HepG2 (cell line): ENCODE results near the gene PAQR6. TPM values are rescaled to one million over a fixed set of nuclear protein-coding genes. Genes with fewer than 3 reads are reported as not detected.

ENCODE experiments used
- ATAC-seq: fragments of 200-7000 bp; cut with Tn5 transposase; 3 replicates; pipeline ENCODE4 v1.9.1; 2020; ENCODE audit warnings: mild to moderate bottlenecking, moderate library complexity
- BruUV-seq: library from RNA; stranded (reverse); fragments of 400-500 nt; replicated peaks from 2 replicates; lab custom pipeline; 2021; lab: Mats Ljungman, UMichigan
- CTCF ChIA-PET: fragments of 300-600 bp; formaldehyde crosslinking; extraction: SDS; loops from one replicate; lab custom pipeline; 2021; ENCODE audit warnings: low total read pairs, inconsistent platforms, low intra/inter-chr PET ratio; lab: Yijun Ruan, JAX
- POLR2A ChIA-PET: fragments of 350-600 bp; sonication (Branson Sonifier 250); formaldehyde crosslinking; loops from one replicate; lab custom pipeline; 2020; ENCODE audit warnings: antibody characterized with exemption, inconsistent platforms; lab: Yijun Ruan, JAX
- DNase-seq: peaks from one replicate; pipeline ENCODE4 v3.0.0-alpha.2; 2015; ENCODE audit warnings: low spot score
- FAIRE-seq: peaks from 3 replicates; lab custom pipeline; 2011; peaks lifted over from hg19 to GRCh38; lab: Jason Lieb, UNC
- H2AFZ ChIP-seq: one replicate; pipeline ENCODE4 v1.6.1; 2011; ENCODE audit warnings: low read length, inconsistent platforms
- H3K27ac ChIP-seq: fragments of 300-600 bp; 3 replicates; pipeline ENCODE4 v1.8.0; 2011; ENCODE audit warnings: mixed run types, mild to moderate bottlenecking, mixed read lengths, low read length, inconsistent platforms; ENCODE audit not compliant: insufficient read depth; ENCODE audit errors: extremely low read length
- H3K27me3 ChIP-seq, 2 experiments: fragments of 200-600 bp in 1 of 2; 2 replicates in 1 of 2; 3 replicates in 1 of 2; pipeline versions ENCODE4 v1.6.0 to v1.8.0; 2011; ENCODE audit warnings: low read length in 2 of 2, mild to moderate bottlenecking in 2 of 2, moderate library complexity in 2 of 2, inconsistent platforms in 1 of 2; ENCODE audit not compliant: insufficient read depth in 2 of 2, control insufficient read depth in 1 of 2
- H3K36me3 ChIP-seq, 2 experiments: fragments of 200-600 bp in 1 of 2; replicated peaks in 1 of 2; 2 replicates in 1 of 2; 3 replicates in 1 of 2; pipeline versions ENCODE4 v1.5.1 to v1.8.0; 2011; ENCODE audit warnings: low read length in 2 of 2, inconsistent platforms in 1 of 2; ENCODE audit not compliant: insufficient read depth in 2 of 2, control insufficient read depth in 1 of 2
- H3K4me1 ChIP-seq: 2 replicates; pipeline ENCODE4 v1.5.1; 2012; ENCODE audit warnings: low read length, inconsistent platforms; ENCODE audit not compliant: insufficient read depth
- H3K4me2 ChIP-seq: 2 replicates; pipeline ENCODE4 v1.6.0; 2011; ENCODE audit warnings: low read depth, low read length, inconsistent platforms
- H3K4me3 ChIP-seq, 3 experiments: fragments of 200-600 bp in 1 of 3; sonication (generic), shearing (Covaris generic) in 1 of 3; replicated peaks in 1 of 3; 2 replicates each; pipeline ENCODE4 v1.5.1; 2011 to 2016; ENCODE audit warnings: low read length in 3 of 3, inconsistent platforms in 2 of 3, low read depth in 2 of 3, mild to moderate bottlenecking in 2 of 3, control low read depth in 1 of 3, mixed read lengths in 1 of 3; ENCODE audit not compliant: insufficient read depth in 1 of 3
- H3K79me2 ChIP-seq: one replicate; pipeline ENCODE4 v1.6.1; 2011; ENCODE audit warnings: low read length, inconsistent platforms; ENCODE audit not compliant: insufficient read depth
- H3K9ac ChIP-seq: 2 replicates; pipeline ENCODE4 v1.6.0; 2011; ENCODE audit warnings: mild to moderate bottlenecking, low read depth, low read length, inconsistent platforms; ENCODE audit not compliant: insufficient read depth
- H3K9me3 ChIP-seq: 2 replicates; pipeline ENCODE4 v1.5.1; 2012; ENCODE audit warnings: mild to moderate bottlenecking, low read length
- H4K20me1 ChIP-seq: 2 replicates; pipeline ENCODE4 v1.6.0; 2011; ENCODE audit warnings: inconsistent platforms, mild to moderate bottlenecking, low read length, moderate library complexity; ENCODE audit not compliant: insufficient read depth
- MTF2 ChIP-seq: sonication (generic); formaldehyde crosslinking; IDR thresholded peaks from 2 replicates; pipeline ENCODE4 v1.5.0; 2020; ENCODE audit warnings: missing genetic modification reagents, borderline replicate concordance
- NCOA1 ChIP-seq: sonication (generic); formaldehyde crosslinking; IDR thresholded peaks from 2 replicates; pipeline ENCODE4 v1.9.0; 2021; ENCODE audit warnings: missing genetic modification reagents
- NR0B2 ChIP-seq: sonication (generic); formaldehyde crosslinking; IDR thresholded peaks from 2 replicates; pipeline ENCODE4 v1.4.0; 2020; ENCODE audit warnings: mild to moderate bottlenecking, missing genetic modification reagents
- PHF20 ChIP-seq: sonication (generic); formaldehyde crosslinking; IDR thresholded peaks from 2 replicates; pipeline ENCODE4 v1.5.0; 2020; ENCODE audit warnings: mild to moderate bottlenecking, missing genetic modification reagents
- RFXANK ChIP-seq: IDR thresholded peaks from 2 replicates; pipeline ENCODE4 v1.6.1; 2016
- ZNF576 ChIP-seq: sonication (generic); formaldehyde crosslinking; IDR thresholded peaks from 2 replicates; pipeline ENCODE4 v1.4.0; 2020; ENCODE audit warnings: mild to moderate bottlenecking, missing genetic modification reagents
- ZNF883 ChIP-seq: sonication (generic); formaldehyde crosslinking; IDR thresholded peaks from 2 replicates; pipeline ENCODE4 v1.5.1; 2020; ENCODE audit warnings: mild to moderate bottlenecking, missing genetic modification reagents; ENCODE audit errors: not compliant biosample characterization
- WGBS: methylation state at CpG from one replicate; pipeline ENCODE4 v1.1.6; 2017; ENCODE audit warnings: low lambda C conversion rate; 5-methylcytosine and 5-hydroxymethylcytosine counted together
- in situ Hi-C: cut with HindIII; loops from 2 replicates; pipeline ENCODE4 v1.10.0; 2017; ENCODE audit warnings: low pct_unique_long_range_greater_than_20kb; ENCODE audit not compliant: extremely low pct_ligation_motif_present
- intact Hi-C: fragments of 100-400 bp; cut with micrococcal nuclease; formaldehyde crosslinking; loops from one replicate; pipeline ENCODE4 v1.10.0; 2022; ENCODE audit not compliant: unreplicated experiment
- polyA plus RNA-seq, 8 experiments: library from polyadenylated mRNA; depleted of rRNA in 3 of 8; stranded (reverse) in 7 of 8; unstranded in 1 of 8; fragments of >200 nt; fragmentation: Illumina TruSeq in 4 of 8; extraction: Trizol in 4 of 8; gene quantifications; 2 replicates each; pipeline versions ENCODE4 v1.2.1 to v1.2.3, GENCODE V29; 2011 to 2016; ENCODE audit warnings: low read depth in 4 of 8, missing spikeins in 1 of 8, mixed read lengths in 1 of 8; ENCODE audit not compliant: insufficient read depth in 1 of 8
- total RNA-seq, 5 experiments: library from RNA; depleted of rRNA; stranded (reverse); fragments of >200 nt; fragmentation: Illumina TruSeq; extraction: Trizol; gene quantifications; 2 replicates each; pipeline ENCODE4 v1.2.3, GENCODE V29; 2016; ENCODE audit warnings: low read depth in 1 of 5

PAQR6 gene
- total and polyA plus RNA-seq, 2 of the 13 experiments (the other 11 are each of a cell fraction or from before 2014, with no cell fraction given): 0.82 to 1.4 TPM

- in situ Hi-C loops: no loop called here
- ATAC-seq (no peak), FAIRE-seq (no peak), DNase-seq (no peak)
- ChIA-PET CTCF (no interaction called here), POLR2A (interaction anchor here (9.2 kb wide), 1 partner anchor 11 kb away, joined by 115 read pairs; the partner anchor contains the start of genes SMG5 and TMEM79)
- Histone ChIP-seq H3K9me3 (no peaks in the 10 kb centered on the region), H3K4me3 (no peak overlapping the region), H3K4me2 (no peak overlapping the region), H3K4me1 (peaks cover 44% of the 10 kb centered on the region), H3K9ac (no peak overlapping the region), H4K20me1 (no peaks in the 10 kb centered on the region), H3K79me2 (peaks cover 8% of the 10 kb centered on the region), H2AFZ (no peak overlapping the region), H3K27ac (peak overlapping the region; percentile 94), H3K36me3 (peaks cover 0 to 6% of the 10 kb centered on the region in 2 experiments; a peak in 2 of 5 replicates), H3K27me3 (no peaks in the 10 kb centered on the region)
- no peak for TF ChIP-seq ZNF883 (CRISPR knock-in tag)
- no peak for TF ChIP-seq MTF2 (CRISPR knock-in tag)
- no peak for TF ChIP-seq ZNF576 (CRISPR knock-in tag)
- no peak for TF ChIP-seq RFXANK
- no peak for TF ChIP-seq NR0B2
- TF ChIP-seq PHF20 (CRISPR knock-in tag): no peak
- no peak for TF ChIP-seq NCOA1 (CRISPR knock-in tag)
- intact Hi-C loops: loop anchor here (5.0 kb wide), 1 partner anchor 44 kb away; the partner anchor contains the start of genes CCT3 and TSACC
- no TSS peak for BruUV-seq
- 97% methylated on average over 6 of the region's 8 CpGs for WGBS
Measured at GRCh38 chr1:156293098-156293434, 45.2 kb upstream of the PAQR6 start.
